NOMO-1 (cell line): ENCODE measurements around the gene ARL6IP1.

Experiments
- DNase-seq, 2 experiments: peaks; one replicate each; lab custom pipeline; 2025; ENCODE audit not compliant: unreplicated experiment in 2 of 2; lab: John Stamatoyannopoulos, UW

The ARL6IP1 gene

DNA sequence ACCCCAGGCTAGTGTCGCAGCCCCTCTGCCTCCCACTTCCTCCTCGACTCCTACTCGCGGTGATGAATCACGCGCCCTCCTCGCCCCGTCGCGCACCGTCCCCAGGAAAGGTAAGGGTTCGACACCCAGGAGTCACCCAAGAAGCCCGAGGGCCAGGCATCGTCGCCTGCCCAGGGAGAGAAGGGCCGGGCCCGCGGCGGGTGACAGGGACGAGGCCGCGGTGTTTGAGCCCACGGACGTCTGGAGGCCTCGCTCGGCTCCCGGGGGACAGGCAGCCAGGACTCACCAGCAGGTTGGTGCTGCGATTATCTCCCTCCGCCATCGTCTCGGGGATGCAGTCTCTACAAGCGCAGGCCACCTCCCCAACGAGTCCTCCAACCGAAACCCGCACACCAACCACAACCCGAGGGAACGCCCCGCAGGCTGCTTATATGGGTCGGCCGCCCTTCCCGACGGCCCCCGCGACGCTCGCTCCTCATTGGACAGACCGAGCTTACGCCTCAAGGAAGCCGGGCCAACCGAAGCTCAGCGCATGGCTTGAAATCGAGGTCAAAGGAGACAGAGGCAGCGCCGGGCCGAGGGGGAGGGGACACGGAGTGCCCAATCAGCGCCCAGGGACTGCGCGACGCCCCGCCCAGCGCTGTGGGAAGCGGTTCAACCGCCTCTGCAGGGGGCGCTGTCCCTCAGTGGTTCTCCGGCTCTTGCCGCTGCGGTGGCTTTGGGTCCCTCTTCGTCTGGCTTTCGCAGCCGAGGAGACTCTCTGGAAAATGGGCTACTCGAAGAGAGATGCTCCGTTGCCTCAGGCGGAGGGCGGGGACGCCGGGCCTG, at the start of gene ARL6IP1:
ARL6IP1 (minus strand) TSS at position 405 of the 828 bp plus-strand sequence; CDS start at position 322, 83 bp downstream.
- DNase-seq = peak; percentile 99

- DNase-seq = no peak
Observed at GRCh38 chr16:18846416-18846815, 45.1 kb upstream of the ARL6IP1 start.

GRCh38 chr16:18842565-18842964, 41.2 kb upstream of the ARL6IP1 start:
- DNase-seq = no peak

GRCh38 chr16:18841833-18842525, 40.6 kb upstream of the ARL6IP1 start:
- DNase-seq = no peak

DNA sequence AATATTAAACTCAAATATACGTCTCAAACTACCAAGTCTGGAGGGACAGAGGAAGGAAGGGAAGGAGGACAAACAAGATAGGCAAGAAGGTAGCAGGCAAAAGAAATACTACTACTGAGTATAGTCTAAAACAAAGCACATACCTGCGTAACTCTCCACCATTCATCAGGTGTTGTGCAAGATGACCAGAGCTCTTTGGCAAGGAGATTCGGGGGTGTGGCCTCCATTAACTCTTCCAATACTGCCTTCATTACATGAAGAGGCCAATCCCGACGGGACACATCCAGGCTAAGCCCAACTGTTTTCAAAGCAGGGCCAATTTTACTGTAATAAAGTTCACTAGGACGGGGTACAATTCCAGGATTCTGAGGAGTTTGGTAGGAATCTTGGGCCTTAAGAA, 38.2 kb upstream of the ARL6IP1 start:
- DNase-seq = no peak

- no peak for DNase-seq
Observed at GRCh38 chr16:18836702-18837101, 35.4 kb upstream of the ARL6IP1 start.

GRCh38 chr16:18834864-18835263, 33.5 kb upstream of the ARL6IP1 start:
- DNase-seq = peak in 1 of 2 experiments; percentile 59

GRCh38 chr16:18833707-18834505, 32.6 kb upstream of the ARL6IP1 start:
- DNase-seq = peak in 1 of 2 experiments; percentile 83

GRCh38 chr16:18832613-18833012, 31.3 kb upstream of the ARL6IP1 start:
- no peak for DNase-seq

- no peak for DNase-seq
Observed at GRCh38 chr16:18832006-18832405, 30.7 kb upstream of the ARL6IP1 start.

DNA sequence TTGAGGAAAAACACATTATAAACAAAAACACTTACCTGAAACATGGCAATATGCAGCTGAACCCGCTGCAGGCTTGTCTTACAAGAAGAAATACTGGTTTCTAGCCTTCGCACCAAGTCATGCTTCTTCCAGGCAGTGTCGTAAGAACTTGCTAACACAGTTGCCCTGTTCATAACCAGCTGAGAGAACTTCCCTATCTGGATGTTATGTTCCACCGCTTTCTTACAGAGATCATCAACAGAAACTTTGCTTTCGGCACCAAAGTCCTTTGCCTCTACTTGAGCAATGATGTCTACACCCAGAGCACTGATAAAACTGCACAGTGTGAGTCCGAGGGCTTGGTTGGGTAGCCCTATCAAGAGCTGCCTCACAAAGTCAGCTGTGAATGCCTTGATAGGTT, 27.9 kb upstream of the ARL6IP1 start:
- peak in 1 of 2 experiments; percentile 17 for DNase-seq

GRCh38 chr16:18827890-18828289, 26.5 kb upstream of the ARL6IP1 start:
- DNase-seq = no peak

GRCh38 chr16:18816286-18816685, 14.9 kb upstream of the ARL6IP1 start:
- DNase-seq = no peak

- no peak for DNase-seq
Observed at GRCh38 chr16:18811925-18812324, 10.6 kb upstream of the ARL6IP1 start.

GRCh38 chr16:18809165-18809564, 7.8 kb upstream of the ARL6IP1 start:
- no peak for DNase-seq

- no peak for DNase-seq
Observed at GRCh38 chr16:18805257-18805773, 4.0 kb upstream of the ARL6IP1 start.

- DNase-seq = no peak
Observed at GRCh38 chr16:18804540-18804939, 3.2 kb upstream of the ARL6IP1 start.

- peak in 1 of 2 experiments; percentile 85 for DNase-seq
Observed at GRCh38 chr16:18803569-18804462, 2.5 kb upstream of the ARL6IP1 start.

- DNase-seq = no peak
Observed at GRCh38 chr16:18802767-18803343, 1.5 kb upstream of the ARL6IP1 start.

GRCh38 chr16:18800775-18801144, 589 bp downstream of the ARL6IP1 start:
- no peak for DNase-seq
